GM19023 (cell line): ENCODE data around the gene RFC1.

Source experiments
- ATAC-seq: cut with Tn5 transposase; IDR thresholded peaks from one replicate; pipeline ENCODE4 v1.9.1; 2021; ENCODE audit warnings: mild to moderate bottlenecking, moderate library complexity; ENCODE audit not compliant: unreplicated experiment

The RFC1 gene

GRCh38 chr4:39243462-39243861 lies 122.7 kb downstream of the RFC1 start:
- ATAC-seq: no peak
